Measurements from ENCODE around the gene WDFY3. TPM values are rescaled to one million over a fixed set of nuclear protein-coding genes. Genes with fewer than 3 reads are reported as not detected.
A peak's percentile ranks its signal among the peaks of the same experiment; 100 is the strongest.

Gene WDFY3
- polyA plus RNA-seq, 1 of the 3 experiments (the other 2 are of a cell fraction): 13.8 TPM

DNA sequence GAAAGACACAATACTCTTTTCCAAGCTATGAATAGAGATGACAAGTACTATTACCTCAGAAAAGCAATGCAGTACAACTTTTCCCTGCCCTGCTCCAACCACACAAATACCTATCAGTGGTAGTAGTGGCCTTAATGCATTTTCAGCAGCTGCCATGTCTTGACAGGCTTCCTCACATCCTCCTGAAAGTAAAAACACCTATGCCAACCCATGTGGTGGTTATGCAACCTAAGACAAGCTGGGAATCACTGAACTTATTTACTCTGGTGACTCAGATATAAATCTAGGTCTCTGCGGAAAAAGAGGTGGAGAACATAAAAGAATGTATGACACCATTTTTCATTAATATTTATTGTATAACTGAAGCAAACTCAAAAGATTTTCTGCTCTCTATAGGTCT, 14.5 kb downstream of the WDFY3 start:
- H3K4me2 ChIP-seq: 0 out of 2 replicates have a peak overlapping the region, but pooled peaks have one; percentile 8

GRCh38 chr4:84948056-84948455, 18.4 kb downstream of the WDFY3 start:
- Histone ChIP-seq H3K27ac (ENCODE audit: low read depth in 2 of 2, low read length in 1 of 2) (no peak overlapping the region), H3K27me3 (ENCODE audit: insufficient read depth) (no peaks in the 10 kb centered on the region), H3K9ac (no peak overlapping the region), H3K9me3 (no peaks in the 10 kb centered on the region), H3K9me2 (no peaks in the 10 kb centered on the region), H3K36me3 (replicated peaks in 1 of 2; ENCODE audit: control insufficient read depth in 1 of 2, insufficient read depth in 2 of 2, low read length in 1 of 2) (peaks cover 0 to 4% of the 10 kb centered on the region in 2 experiments), H4K20me1 (ENCODE audit: insufficient read depth) (peaks cover 82% of the 10 kb centered on the region), H2AFZ (ENCODE audit: low read depth) (no peak overlapping the region), H3K79me2 (ENCODE audit: insufficient read depth) (peaks cover 98% of the 10 kb centered on the region), H3K4me2 (no peak overlapping the region), H3F3A (replicated peaks; ENCODE audit: insufficient read depth) (peaks cover 22% of the 10 kb centered on the region), H3K4me3 (ENCODE audit: low read depth in 2 of 2, low read length in 1 of 2) (no peak overlapping the region), H3K4me1 (ENCODE audit: control insufficient read depth in 1 of 2, insufficient read depth in 2 of 2, low read depth in 1 of 2, low read length in 1 of 2) (no peaks in the 10 kb centered on the region; a peak in 2 of 4 replicates)
- TF ChIP-seq CHD2 (IDR thresholded peaks at IDR 0.05; ENCODE audit: low read length, partially characterized antibody) (no peak), NFIC (IDR thresholded peaks at IDR 0.05; ENCODE audit: borderline replicate concordance) (no peak), EP300 (IDR thresholded peaks at IDR 0.05; ENCODE audit: borderline replicate concordance in 1 of 2, low read depth in 1 of 2, low read length in 1 of 2) (no peak), ELF1 (IDR thresholded peaks at IDR 0.05) (no peak), MEF2A (IDR thresholded peaks at IDR 0.05; ENCODE audit: borderline replicate concordance, low read depth) (no peak), RXRA (IDR thresholded peaks at IDR 0.05; ENCODE audit: borderline replicate concordance, low read depth) (no peak), FOXM1 (IDR thresholded peaks at IDR 0.05; ENCODE audit: low read depth) (no peak)
- DNase-seq: no peak
- ChIA-PET CTCF (interaction anchor here (1.5 kb wide), 1 partner anchor 198 kb away, joined by 6 read pairs; no protein-coding TSS in a partner anchor), POLR2A (no interaction called here)
- WGBS (ENCODE audit: low lambda C conversion rate): 98% methylated on average over 2 of the region's 2 CpGs

More for the DNA sequence above, 14.5 kb downstream of the WDFY3 start:
- Histone ChIP-seq H3K79me2 (ENCODE audit: insufficient read depth) (peaks cover 98% of the 10 kb centered on the region), H4K20me1 (ENCODE audit: insufficient read depth) (peaks cover 82% of the 10 kb centered on the region), H3K27me3 (ENCODE audit: insufficient read depth) (no peaks in the 10 kb centered on the region), H3K27ac (ENCODE audit: low read depth in 2 of 2, low read length in 1 of 2) (peak overlapping the region in 1 of 2 experiments; percentile 60; a peak in 3 of 4 replicates), H3K36me3 (replicated peaks in 1 of 2; ENCODE audit: control insufficient read depth in 1 of 2, insufficient read depth in 2 of 2, low read length in 1 of 2) (no peaks in the 10 kb centered on the region), H3K9ac (no peak overlapping the region), H3K4me1 (ENCODE audit: control insufficient read depth in 1 of 2, insufficient read depth in 2 of 2, low read depth in 1 of 2, low read length in 1 of 2) (no peaks in the 10 kb centered on the region; a peak in 2 of 4 replicates), H3K9me3 (no peaks in the 10 kb centered on the region), H3F3A (replicated peaks; ENCODE audit: insufficient read depth) (peaks cover 19% of the 10 kb centered on the region), H3K4me3 (ENCODE audit: low read depth in 2 of 2, low read length in 1 of 2) (no peak overlapping the region), H3K9me2 (no peaks in the 10 kb centered on the region), H2AFZ (ENCODE audit: low read depth) (no peak overlapping the region)
- POLR2A ChIA-PET: no interaction called here
- DNase-seq: no peak
- WGBS (ENCODE audit: low lambda C conversion rate): 4% methylated on average over 1 of the region's 1 CpG
- TF ChIP-seq TCF12 (IDR thresholded peaks at IDR 0.05): peak; percentile 33; the same call in 1 of the 2 replicates
- no peak for TF ChIP-seq FOXJ3 (CRISPR knock-in tag; IDR thresholded peaks at IDR 0.05)
- no peak for TF ChIP-seq MXI1 (IDR thresholded peaks at IDR 0.05; ENCODE audit: low read depth, low read length)
- TF ChIP-seq NRF1 (IDR thresholded peaks at IDR 0.05; ENCODE audit: low read depth, low read length): no peak
- CTCF ChIA-PET: interaction anchor here (0.6 kb wide), 1 partner anchor 121 kb away, joined by 3 read pairs; no protein-coding TSS in a partner anchor

DNA sequence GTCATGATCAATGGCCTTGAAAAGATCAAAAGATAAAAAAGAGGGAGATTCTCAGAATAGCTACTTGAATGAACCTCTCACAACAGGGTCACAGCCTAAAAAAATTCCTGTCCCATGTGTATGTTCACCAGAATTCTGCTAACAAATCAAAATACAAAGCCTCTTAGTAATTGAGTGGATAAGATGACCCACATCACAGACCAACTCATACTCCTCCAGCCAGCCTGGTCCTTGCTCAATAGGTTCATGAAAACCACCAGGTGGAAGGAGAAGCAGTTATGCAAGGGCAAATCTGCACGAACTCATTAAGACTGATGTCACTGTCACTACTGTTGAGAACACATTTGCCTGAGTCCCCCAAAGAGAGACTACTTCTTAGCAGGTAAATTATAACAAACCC, 21.5 kb downstream of the WDFY3 start:
- Histone ChIP-seq H3K9ac (no peak overlapping the region), H3F3A (replicated peaks; ENCODE audit: insufficient read depth) (peaks cover 9% of the 10 kb centered on the region), H3K79me2 (ENCODE audit: insufficient read depth) (peaks cover 98% of the 10 kb centered on the region), H3K36me3 (replicated peaks in 1 of 2; ENCODE audit: control insufficient read depth in 1 of 2, insufficient read depth in 2 of 2, low read length in 1 of 2) (peaks cover 0 to 21% of the 10 kb centered on the region in 2 experiments), H3K9me3 (peaks cover 8% of the 10 kb centered on the region; the same call in 1 of the 2 replicates), H3K4me1 (ENCODE audit: control insufficient read depth in 1 of 2, insufficient read depth in 2 of 2, low read depth in 1 of 2, low read length in 1 of 2) (no peaks in the 10 kb centered on the region; a peak in 1 of 4 replicates), H3K4me2 (no peak overlapping the region), H4K20me1 (ENCODE audit: insufficient read depth) (peaks cover 52% of the 10 kb centered on the region), H3K27me3 (ENCODE audit: insufficient read depth) (no peaks in the 10 kb centered on the region), H3K9me2 (no peaks in the 10 kb centered on the region), H3K27ac (ENCODE audit: low read depth in 2 of 2, low read length in 1 of 2) (no peak overlapping the region), H3K4me3 (ENCODE audit: low read depth in 2 of 2, low read length in 1 of 2) (no peak overlapping the region), H2AFZ (ENCODE audit: low read depth) (no peak overlapping the region)
- 75% methylated on average over 1 of the region's 1 CpG for WGBS (ENCODE audit: low lambda C conversion rate)
- TF ChIP-seq ELF1 (IDR thresholded peaks at IDR 0.05): no peak
- TF ChIP-seq JUND (IDR thresholded peaks at IDR 0.05): no peak
- no peak for TF ChIP-seq TCF12 (IDR thresholded peaks at IDR 0.05)
- no peak for TF ChIP-seq MEF2A (IDR thresholded peaks at IDR 0.05; ENCODE audit: borderline replicate concordance, low read depth)
- TF ChIP-seq EZH2phosphoT487 (IDR thresholded peaks at IDR 0.05; ENCODE audit: borderline replicate concordance, low read depth): no peak
- no peak for TF ChIP-seq FOXM1 (IDR thresholded peaks at IDR 0.05; ENCODE audit: low read depth)
- TF ChIP-seq, protein P1, sequence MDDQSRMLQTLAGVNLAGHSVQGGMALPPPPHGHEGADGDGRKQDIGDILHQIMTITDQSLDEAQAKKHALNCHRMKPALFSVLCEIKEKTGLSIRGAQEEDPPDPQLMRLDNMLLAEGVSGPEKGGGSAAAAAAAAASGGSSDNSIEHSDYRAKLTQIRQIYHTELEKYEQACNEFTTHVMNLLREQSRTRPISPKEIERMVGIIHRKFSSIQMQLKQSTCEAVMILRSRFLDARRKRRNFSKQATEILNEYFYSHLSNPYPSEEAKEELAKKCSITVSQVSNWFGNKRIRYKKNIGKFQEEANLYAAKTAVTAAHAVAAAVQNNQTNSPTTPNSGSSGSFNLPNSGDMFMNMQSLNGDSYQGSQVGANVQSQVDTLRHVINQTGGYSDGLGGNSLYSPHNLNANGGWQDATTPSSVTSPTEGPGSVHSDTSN (IDR thresholded peaks at IDR 0.05): no peak
- no peak for TF ChIP-seq REST (IDR thresholded peaks at IDR 0.05; ENCODE audit: low read depth, low read length)
- TF ChIP-seq SIN3A (IDR thresholded peaks at IDR 0.05; ENCODE audit: borderline replicate concordance, low read depth, low read length): no peak
- TF ChIP-seq YY1 (IDR thresholded peaks at IDR 0.05; ENCODE audit: low read depth): no peak
- DNase-seq: no peak
- POLR2A ChIA-PET: no interaction called here
- CTCF ChIA-PET: no interaction called here

Measured in SK-N-SH (cell line).